ENCODE data around the gene GFER.
"Not testable (repeated sequence)": the region's sequence is repeated elsewhere in the genome, so short reads cannot be mapped to it uniquely, and the experiment has no call there.

GFER gene

GRCh38 chr16:1957434-1958142, 26.4 kb upstream of the GFER start:
- DNase-seq (ENCODE audit: low read depth) = not testable (repeated sequence)

GRCh38 chr16:1958143-1958491, 25.9 kb upstream of the GFER start:
- not testable (repeated sequence) for DNase-seq (ENCODE audit: low read depth)

- DNase-seq (ENCODE audit: low read depth) = no peak
Measured at GRCh38 chr16:1958715-1959268, 25.2 kb upstream of the GFER start.

- peak; percentile 86 for DNase-seq (ENCODE audit: low read depth)
Measured at GRCh38 chr16:1959269-1960039, 24.5 kb upstream of the GFER start, which contains the start of gene NDUFB10. TSS of gene NDUFB10 (plus strand) at chr16:1959538. CDS start at chr16:1959625, 87 bp downstream.

DNA sequence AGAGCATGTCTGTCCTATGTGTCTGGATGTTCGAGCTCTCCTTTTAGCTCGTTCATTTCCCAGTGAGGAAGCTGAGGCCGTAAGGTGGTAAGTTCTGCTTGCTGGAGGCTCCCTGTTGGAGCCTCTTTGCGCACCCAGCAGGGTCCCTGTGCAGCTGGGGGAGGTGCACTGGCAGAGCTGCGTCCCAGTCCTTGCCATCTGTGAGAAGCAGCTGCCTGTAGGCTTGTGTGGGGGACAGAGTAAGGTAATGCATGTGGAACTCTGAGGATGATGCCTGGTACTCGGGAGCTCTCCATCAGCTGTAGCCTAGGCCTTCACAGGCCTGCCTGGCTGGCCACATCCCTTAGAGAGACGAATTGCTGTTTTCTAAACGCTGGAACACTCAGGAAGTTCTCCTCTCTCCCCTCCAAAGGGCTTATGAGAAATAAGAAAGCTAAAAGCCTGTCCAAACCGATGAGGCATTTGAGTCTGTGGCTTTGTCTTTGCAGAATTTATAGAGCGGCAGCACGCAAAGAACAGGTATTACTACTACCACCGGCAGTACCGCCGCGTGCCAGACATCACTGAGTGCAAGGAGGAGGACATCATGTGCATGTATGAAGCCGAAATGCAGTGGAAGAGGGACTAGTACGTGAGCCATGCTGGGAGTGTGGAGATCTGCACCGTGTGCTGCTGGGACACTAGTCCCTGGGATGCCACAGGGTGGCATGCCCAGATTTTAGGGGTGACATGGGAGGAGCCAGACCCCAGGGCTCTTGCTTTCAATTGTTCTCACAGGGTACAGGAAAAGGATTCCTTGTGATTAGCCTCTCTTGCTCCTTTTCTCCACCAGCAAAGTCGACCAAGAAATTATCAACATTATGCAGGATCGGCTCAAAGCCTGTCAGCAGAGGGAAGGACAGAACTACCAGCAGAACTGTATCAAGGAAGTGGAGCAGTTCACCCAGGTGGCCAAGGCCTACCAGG, 23.0 kb upstream of the GFER start:
- no peak for DNase-seq (ENCODE audit: low read depth)

DNA sequence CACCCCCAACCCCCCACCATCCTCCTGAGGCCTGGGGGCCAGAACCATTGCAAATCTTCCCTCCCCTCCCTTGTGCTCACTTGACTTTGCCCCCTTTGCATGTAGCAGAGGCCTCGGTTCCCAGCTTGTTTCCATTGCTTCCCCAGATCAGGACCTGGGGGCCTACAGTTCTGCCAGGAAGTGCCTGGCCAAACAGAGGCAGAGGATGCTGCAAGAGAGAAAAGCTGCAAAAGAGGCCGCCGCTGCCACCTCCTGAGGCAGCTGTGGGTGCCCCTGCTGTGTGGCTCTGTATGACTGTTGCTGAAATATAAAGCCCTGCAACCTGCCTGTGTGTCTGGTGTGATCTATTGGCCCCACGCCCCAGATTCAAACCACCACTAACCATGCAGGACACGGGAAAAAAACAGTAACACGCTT, 22.3 kb upstream of the GFER start:
- DNase-seq (ENCODE audit: low read depth) = no peak

GRCh38 chr16:1962161-1963153, 21.5 kb upstream of the GFER start:
- not testable (repeated sequence) for DNase-seq (ENCODE audit: low read depth)

DNA sequence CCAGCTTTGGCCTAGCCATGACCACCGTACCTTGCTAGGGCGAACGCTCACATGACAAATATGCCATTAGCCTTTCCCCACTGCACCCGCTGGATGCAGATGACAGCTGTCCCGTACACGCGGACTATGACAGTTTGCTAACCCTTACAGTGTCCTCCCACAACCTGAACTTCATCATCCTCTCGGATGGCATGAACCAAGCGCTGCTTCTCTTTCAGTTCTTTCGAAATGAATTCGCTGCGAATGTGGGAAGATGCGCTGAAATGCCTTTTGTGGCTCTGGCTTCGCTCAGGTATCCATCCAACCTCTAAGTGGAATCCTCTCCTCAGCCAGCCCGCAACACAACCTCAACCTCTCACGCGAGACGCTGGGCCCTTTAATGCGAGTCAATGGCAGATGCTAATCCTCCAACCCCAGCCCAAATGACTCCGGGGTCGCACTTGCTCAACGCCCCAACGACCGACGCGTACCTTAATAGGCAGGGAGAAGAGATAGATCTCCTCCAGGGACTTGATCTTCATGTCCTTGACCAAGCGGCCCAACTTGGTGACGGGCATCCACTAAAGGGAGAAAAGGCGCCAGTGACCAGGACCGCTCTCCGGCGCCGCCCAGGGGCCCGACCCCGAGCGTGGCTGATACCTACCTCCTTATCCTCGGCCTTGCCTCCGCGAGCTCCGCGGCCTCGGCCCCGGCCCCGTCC, 20.0 kb upstream of the GFER start:
- no peak for DNase-seq (ENCODE audit: low read depth)

DNA sequence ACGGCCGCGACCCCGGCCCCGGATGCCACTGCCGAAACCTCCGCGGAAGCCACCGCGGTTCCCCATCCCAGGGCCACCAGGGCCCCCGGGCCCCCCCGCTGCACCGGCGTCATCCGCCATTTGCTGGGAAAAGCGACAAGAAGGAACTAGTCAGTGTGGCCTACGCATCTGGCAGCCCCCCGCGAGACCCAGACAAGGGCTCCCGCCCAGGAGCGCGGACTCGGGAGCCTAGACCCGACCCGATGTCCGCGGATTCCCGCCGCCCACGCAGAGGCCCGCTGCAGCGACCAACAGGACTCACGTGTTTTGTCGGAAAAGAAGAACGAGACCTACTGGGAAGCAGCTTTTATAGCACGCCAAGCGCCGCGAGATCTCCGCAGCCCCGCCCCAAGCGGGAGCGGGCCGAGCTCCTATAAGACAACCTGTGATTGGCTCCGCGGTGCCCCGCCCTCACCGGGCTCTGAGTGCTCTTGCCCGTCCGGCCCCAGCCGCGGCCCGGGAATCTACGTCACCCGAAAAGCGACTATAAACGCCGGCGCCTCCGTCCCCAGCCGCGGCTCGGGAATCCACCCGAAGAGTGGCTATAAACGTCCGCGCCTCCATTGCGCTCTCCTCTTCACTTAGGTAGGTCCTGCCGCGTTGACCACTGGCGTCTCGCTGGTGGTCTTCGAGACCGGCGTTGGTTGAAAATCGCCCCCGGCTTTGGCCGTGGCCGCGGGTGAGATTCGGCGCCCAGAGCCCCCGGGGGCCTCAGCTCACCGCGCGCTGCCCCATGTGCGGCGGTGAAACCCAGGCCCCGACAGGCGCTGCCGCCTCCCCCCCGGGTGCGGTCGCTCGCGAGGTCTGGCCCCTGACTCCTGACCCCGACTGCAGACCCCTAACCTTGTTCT, 19.2 kb upstream of the GFER start, which contains the start of gene RPS2:
Gene RPS2, minus strand, starts transcription at position 321 of the 890 bp plus-strand sequence. Its CDS starts 201 bp downstream, at position 120.
- DNase-seq (ENCODE audit: low read depth) = peak; percentile 96

DNA sequence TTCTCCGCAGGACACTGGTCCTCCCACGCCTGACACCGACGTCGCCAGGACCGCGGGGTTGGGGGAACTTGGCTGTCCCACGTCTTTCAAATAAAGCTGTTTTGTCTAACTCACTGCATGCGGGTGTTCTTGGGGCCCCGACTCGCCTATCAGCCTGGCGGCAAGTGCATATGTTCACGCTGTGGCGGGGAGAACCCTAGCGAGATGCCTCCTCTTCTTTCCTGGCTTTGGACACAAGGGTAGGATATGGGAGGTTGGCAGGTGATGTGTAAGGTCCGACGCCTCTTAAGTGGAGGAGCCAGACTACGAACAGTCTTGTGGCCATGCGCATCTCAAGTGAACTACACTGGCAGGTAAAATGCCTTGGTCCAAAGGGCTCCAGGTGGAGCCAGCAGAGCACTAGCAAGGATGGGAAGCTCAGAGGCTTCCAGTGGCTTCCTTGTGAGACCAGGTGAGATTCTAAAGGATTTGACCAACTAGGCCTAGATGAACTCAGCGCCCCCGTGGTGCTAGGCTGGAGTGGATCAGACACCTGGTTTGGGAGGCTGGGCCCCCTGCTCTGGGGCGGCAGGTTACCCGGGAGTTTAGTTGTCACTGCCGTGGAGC, 18.5 kb upstream of the GFER start:
- no peak for DNase-seq (ENCODE audit: low read depth)

- DNase-seq (ENCODE audit: low read depth) = no peak
Measured at GRCh38 chr16:1966460-1966859, 17.5 kb upstream of the GFER start, which contains the start of gene RNF151. TSS of gene RNF151 (plus strand) at chr16:1966856. CDS start at chr16:1966882, 26 bp downstream.

DNA sequence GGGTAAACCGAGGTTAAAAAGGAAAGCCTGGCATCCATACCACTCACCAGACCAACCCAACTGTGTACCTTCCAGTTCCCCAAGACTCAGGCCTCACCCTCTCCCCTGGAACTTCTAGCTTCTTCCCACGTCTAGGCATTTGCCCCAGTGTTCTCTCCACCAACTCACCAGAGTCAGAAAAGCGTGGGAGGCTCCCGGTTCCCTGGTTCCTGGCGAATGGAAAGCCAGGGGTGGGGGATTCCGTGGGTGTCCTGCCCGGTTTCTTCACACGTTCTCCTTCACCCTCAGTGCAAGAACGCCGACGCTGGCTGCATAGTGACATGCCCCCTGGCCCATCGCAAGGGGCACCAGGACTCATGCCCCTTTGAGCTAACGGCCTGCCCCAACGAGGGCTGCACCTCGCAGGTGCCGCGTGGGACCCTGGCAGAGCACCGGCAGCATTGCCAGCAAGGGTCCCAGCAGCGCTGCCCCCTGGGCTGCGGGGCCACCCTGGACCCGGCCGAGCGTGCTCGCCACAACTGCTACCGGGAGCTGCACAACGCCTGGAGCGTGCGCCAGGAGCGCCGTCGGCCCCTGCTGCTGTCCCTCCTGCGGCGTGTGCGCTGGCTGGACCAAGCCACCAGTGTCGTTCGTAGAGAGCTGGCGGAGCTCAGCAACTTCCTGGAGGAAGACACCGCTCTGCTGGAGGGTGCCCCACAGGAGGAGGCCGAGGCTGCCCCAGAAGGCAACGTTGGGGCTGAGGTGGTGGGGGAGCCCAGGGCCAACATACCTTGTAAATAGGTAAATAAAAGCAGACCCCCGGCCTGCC, 15.6 kb upstream of the GFER start:
- DNase-seq (ENCODE audit: low read depth) = no peak

DNA sequence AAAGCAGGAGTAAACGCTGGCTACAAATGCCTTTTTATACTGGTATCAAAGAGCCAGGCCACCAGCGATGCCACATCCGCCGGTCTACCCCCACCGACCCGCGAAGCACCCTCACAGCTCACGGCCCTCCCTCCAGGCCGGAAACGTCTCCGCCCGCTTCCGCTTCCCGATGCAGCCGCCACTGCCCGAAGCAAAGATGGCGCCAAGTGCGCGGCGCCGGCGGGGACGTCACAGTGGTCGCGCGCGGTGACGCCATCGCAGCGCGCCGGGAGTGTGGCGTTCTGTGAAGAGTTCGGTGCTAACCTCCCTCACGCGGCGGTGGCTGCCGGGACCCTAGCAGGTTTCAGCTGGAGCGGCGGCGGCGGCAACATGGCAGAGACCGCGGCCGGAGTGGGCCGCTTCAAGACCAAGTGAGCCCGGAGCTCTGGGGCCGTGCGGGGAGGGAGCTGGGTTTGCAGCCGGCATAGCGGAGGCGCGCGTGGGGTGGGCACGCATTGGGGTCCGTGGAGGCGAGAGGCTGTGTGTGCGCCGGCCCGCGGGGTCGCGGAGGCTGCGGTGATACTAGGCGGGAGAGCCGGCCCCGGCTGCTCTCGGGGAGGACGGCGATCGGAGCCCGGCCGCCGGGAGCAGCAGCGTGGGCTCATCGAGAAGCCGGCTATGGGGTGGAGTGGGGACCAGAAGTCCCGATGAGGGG, 12.1 kb upstream of the GFER start, which contains the start of gene TBL3:
Gene TBL3, plus strand, starts transcription at position 258 of the 694 bp plus-strand sequence. Its CDS starts 112 bp downstream, at position 370.
- peak; percentile 92 for DNase-seq (ENCODE audit: low read depth)

GRCh38 chr16:1972490-1972877, 11.5 kb upstream of the GFER start:
- no peak for DNase-seq (ENCODE audit: low read depth)

- DNase-seq (ENCODE audit: low read depth) = no peak
Measured at GRCh38 chr16:1973461-1974156, 10.4 kb upstream of the GFER start.
